Measurements from ENCODE around the gene UBQLN4. TPM values are rescaled to one million over a fixed set of nuclear protein-coding genes. Genes with fewer than 3 reads are reported as not detected.

UBQLN4 gene
- total and polyA plus RNA-seq, 2 donors (not counting 3 experiments of a cell fraction or from before 2014, with no cell fraction given), result 50.5 to 50.8 TPM

DNA sequence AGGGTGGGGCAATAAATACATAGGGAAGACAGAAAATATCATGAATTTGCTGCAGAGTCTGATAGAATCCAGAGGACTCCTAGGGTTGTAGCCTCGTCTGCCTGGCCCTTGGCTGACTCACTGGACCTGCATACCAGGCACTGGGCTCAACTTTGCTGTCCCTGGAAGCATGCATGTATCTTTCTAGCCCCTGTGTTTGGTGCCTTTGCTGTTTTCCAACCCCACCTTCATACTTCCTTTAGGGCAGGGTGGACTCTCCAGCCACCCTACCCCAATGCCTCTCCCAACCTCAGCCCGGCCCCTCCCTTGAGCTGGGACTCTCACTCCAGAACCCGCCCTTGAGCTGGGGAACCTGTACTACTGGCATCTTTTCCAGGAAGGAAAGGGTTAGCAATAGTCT is 8.6 kb upstream of the UBQLN4 start:
- H3K4me2 ChIP-seq (ENCODE audit: insufficient read depth, low read length), result no peak overlapping the region
- no peaks in the 10 kb centered on the region for H3K79me2 ChIP-seq (ENCODE audit: control insufficient read depth, insufficient read depth, low read length)
- no peak overlapping the region for H3K9ac ChIP-seq (replicated peaks; ENCODE audit: extremely low read depth, insufficient read depth, low read length)
- H3K9me3 ChIP-seq (replicated peaks; ENCODE audit: control insufficient read depth, insufficient read depth, low read length), result no peaks in the 10 kb centered on the region
- H3K27me3 ChIP-seq (ENCODE audit: control insufficient read depth in 2 of 2, insufficient read depth in 2 of 2, low read length in 2 of 2), result no peaks in the 10 kb centered on the region
- BruUV-seq (replicated peaks), result no TSS peak
- POLR2A ChIA-PET, result no interaction called here
- H3K4me3 ChIP-seq (replicated peaks in 1 of 3; ENCODE audit: insufficient read depth in 1 of 3, low read depth in 1 of 3, low read length in 3 of 3), result no peak overlapping the region
- H3K4me1 ChIP-seq (ENCODE audit: control insufficient read depth, extremely low read depth, insufficient read depth, low read length), result no peaks in the 10 kb centered on the region
- no peak overlapping the region for H3K27ac ChIP-seq (ENCODE audit: insufficient read depth, low read depth, low read length)
- DNase-seq (ENCODE audit: low read depth, low spot score) (no peak), FAIRE-seq (no peak)
- H3K36me3 ChIP-seq (ENCODE audit: control insufficient read depth in 2 of 2, extremely low read depth in 1 of 2, insufficient read depth in 2 of 2, low read length in 2 of 2), result no peaks in the 10 kb centered on the region
- H2AFZ ChIP-seq (ENCODE audit: low read depth, low read length), result no peak overlapping the region
- CTCF ChIA-PET, result interaction anchor here (1.1 to 1.6 kb wide), 2 partner anchors 9 to 29 kb away, joined by 3 to 4 read pairs; no protein-coding TSS in a partner anchor
- dilution Hi-C loops (cut with MboI; ENCODE audit: extremely low pct_ligation_motif_present, low sequenced_read_pairs), result no loop called here
- no peak for TF ChIP-seq POLR2AphosphoS5 (IDR thresholded peaks at IDR 0.05; ENCODE audit: insufficient read depth, low read depth, low read length)
- TF ChIP-seq, protein P1, sequence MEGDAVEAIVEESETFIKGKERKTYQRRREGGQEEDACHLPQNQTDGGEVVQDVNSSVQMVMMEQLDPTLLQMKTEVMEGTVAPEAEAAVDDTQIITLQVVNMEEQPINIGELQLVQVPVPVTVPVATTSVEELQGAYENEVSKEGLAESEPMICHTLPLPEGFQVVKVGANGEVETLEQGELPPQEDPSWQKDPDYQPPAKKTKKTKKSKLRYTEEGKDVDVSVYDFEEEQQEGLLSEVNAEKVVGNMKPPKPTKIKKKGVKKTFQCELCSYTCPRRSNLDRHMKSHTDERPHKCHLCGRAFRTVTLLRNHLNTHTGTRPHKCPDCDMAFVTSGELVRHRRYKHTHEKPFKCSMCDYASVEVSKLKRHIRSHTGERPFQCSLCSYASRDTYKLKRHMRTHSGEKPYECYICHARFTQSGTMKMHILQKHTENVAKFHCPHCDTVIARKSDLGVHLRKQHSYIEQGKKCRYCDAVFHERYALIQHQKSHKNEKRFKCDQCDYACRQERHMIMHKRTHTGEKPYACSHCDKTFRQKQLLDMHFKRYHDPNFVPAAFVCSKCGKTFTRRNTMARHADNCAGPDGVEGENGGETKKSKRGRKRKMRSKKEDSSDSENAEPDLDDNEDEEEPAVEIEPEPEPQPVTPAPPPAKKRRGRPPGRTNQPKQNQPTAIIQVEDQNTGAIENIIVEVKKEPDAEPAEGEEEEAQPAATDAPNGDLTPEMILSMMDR (IDR thresholded peaks at IDR 0.05; ENCODE audit: extremely low read depth in 1 of 2, insufficient read depth in 1 of 2, low read depth in 1 of 2, low read length in 2 of 2), result no peak
- TF ChIP-seq, protein P2, sequence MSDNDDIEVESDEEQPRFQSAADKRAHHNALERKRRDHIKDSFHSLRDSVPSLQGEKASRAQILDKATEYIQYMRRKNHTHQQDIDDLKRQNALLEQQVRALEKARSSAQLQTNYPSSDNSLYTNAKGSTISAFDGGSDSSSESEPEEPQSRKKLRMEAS (IDR thresholded peaks at IDR 0.05; ENCODE audit: insufficient read depth, insufficient read length), result no peak
- TF ChIP-seq JUN (IDR thresholded peaks at IDR 0.05; ENCODE audit: borderline replicate concordance, insufficient read depth, insufficient read length, low read depth), result no peak
- no peak for TF ChIP-seq POLR2A (IDR thresholded peaks at IDR 0.05; ENCODE audit: low read depth, low read length)
- TF ChIP-seq GATA2 (IDR thresholded peaks at IDR 0.05; ENCODE audit: insufficient read depth, insufficient read length, low read depth, low read length), result no peak
- TF ChIP-seq FOS (IDR thresholded peaks at IDR 0.05; ENCODE audit: borderline replicate concordance, insufficient read depth, low read length), result no peak
- no peak for TF ChIP-seq EZH2 (IDR thresholded peaks at IDR 0.05; ENCODE audit: borderline replicate concordance, low read depth, low read length, severe bottlenecking)
- no peak for TF ChIP-seq MYC (IDR thresholded peaks at IDR 0.05; ENCODE audit: low read depth, low read length)
- no peaks in the 10 kb centered on the region for H4K20me1 ChIP-seq (replicated peaks; ENCODE audit: control insufficient read depth, extremely low read depth, insufficient read depth, low read length)
- H3K9me1 ChIP-seq (replicated peaks; ENCODE audit: control insufficient read depth, extremely low read depth, insufficient read depth, low read length), result no peaks in the 10 kb centered on the region
- intact Hi-C loops (cut with micrococcal nuclease), result no loop called here

Measured in endothelial cell of umbilical vein (primary cell).